ENCODE data around the gene BBS5.
A peak's percentile ranks its signal among the peaks of the same experiment; 100 is the strongest.

BBS5 gene

DNA sequence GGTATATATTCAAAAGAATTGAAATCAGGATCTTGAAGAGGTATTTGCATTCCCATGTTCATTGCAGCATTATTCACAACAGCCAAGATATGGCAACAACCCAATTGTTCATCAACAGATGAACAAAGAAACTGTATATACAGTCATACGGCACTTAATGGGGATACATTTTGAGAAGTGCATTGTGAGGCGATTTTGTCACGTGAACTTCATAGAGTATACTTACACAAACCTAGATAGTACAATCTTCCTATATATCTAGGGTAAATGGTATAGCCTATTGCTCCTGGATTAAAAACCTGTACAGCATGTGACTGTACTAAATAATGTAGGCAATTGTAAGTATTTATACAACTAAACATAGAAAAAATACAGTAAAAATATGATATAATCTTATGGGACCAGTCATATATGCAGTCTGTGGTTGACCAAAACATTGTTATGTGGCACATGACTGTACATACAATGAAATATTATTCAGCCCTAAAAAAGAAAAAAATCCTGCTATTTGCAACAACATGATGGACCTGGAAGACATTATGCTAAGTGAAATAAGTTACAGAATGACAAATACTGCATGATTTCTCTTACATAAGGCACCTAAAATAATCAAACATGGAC, 9.2 kb upstream of the BBS5 start:
- Mint-ChIP-seq H3K9me3 (no peaks in the 10 kb centered on the region), H3K4me1 (no peaks in the 10 kb centered on the region), H3K27me3 (no peaks in the 10 kb centered on the region), H3K4me3 (no peak overlapping the region), H3K36me3 (ENCODE audit: low read depth) (no peaks in the 10 kb centered on the region), H3K27ac (no peak overlapping the region)
- DNase-seq, result no peak
- no peak for ATAC-seq

DNA sequence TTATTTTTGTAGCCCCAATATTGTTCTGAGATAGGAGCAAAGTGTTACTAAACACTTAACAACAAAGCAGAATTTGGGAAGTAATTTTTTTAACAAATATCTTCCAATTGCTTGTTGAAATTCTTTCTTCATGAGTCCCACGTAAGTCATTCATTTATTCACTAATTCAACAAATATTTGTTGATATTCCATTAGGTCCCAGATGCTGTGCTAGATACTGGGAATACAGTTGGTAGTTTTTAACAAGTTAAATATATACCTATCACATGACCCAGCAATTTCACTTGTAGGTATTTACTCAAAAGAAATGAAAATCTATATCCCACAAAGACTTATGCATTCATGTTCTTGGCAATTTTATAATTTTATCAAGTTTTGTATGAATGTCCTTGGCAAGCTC, 7.0 kb upstream of the BBS5 start:
- Mint-ChIP-seq H3K27me3 (no peaks in the 10 kb centered on the region), H3K4me1 (no peaks in the 10 kb centered on the region), H3K27ac (no peak overlapping the region), H3K4me3 (no peak overlapping the region), H3K36me3 (ENCODE audit: low read depth) (no peaks in the 10 kb centered on the region), H3K9me3 (no peaks in the 10 kb centered on the region)
- ATAC-seq (no peak), DNase-seq (no peak)

- Mint-ChIP-seq H3K4me3 (no peak overlapping the region), H3K27ac (no peak overlapping the region), H3K27me3 (no peaks in the 10 kb centered on the region), H3K4me1 (peaks cover 18% of the 10 kb centered on the region), H3K36me3 (ENCODE audit: low read depth) (no peaks in the 10 kb centered on the region), H3K9me3 (no peaks in the 10 kb centered on the region)
- ATAC-seq (peak; percentile 37), DNase-seq (no peak)
Observed at GRCh38 chr2:169476459-169476858, 2.8 kb upstream of the BBS5 start.

DNA sequence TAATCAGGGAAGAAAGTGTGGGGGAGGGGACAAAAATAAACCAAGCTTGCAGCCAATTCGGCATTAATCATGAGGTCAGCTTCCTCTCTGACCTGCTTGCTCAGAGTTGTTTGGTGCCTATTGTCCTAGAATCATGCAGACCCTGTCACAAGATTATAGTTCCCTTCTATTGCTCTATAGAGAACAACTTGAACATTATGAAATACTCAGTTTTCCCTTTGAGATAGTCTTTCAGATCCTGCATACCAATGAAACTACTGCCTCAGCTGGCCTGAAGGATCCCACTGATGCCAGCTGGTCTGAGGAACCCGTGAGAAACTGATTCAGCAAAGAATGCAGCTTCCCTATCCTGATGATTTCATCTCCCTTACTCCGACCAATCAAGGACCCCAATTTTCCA, 955 bp upstream of the BBS5 start:
- H3K4me1 Mint-ChIP-seq, result peaks cover 18% of the 10 kb centered on the region
- H3K9me3 Mint-ChIP-seq, result no peaks in the 10 kb centered on the region
- H3K4me3 Mint-ChIP-seq, result peak overlapping the region; percentile 51
- H3K27ac Mint-ChIP-seq, result no peak overlapping the region
- ATAC-seq (no peak), DNase-seq (no peak)
- H3K36me3 Mint-ChIP-seq (ENCODE audit: low read depth), result no peaks in the 10 kb centered on the region
- H3K27me3 Mint-ChIP-seq, result no peaks in the 10 kb centered on the region

DNA sequence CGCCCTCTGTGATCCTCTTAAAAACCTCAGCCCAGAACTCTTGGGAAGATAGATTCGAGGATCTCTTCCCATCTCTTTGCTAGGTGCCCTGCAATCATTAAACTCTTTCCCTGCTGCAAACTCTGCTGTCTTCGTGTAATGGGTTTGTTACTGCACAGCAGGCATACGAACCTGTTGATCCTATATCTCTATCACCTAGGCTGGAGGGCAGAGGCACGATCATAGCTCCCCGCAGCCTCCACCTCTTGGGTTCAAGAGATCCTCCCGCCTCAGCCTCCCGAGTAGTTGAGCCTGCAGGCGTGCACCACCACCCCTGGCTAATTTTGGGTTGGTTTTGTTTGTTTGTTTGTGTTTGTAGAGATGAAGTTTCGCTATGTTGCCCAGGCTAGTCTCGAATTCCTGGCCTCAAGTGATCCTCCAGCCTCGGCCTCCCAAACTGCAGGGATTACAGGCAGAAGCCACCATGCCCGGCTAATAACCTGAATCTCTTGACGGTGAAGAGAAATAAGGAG, 493 bp upstream of the BBS5 start:
- Mint-ChIP-seq H3K4me1 (peaks cover 18% of the 10 kb centered on the region), H3K9me3 (no peaks in the 10 kb centered on the region), H3K27me3 (no peaks in the 10 kb centered on the region), H3K4me3 (peak overlapping the region; percentile 88), H3K36me3 (ENCODE audit: low read depth) (no peaks in the 10 kb centered on the region), H3K27ac (no peak overlapping the region)
- no peak for DNase-seq
- no peak for ATAC-seq

DNA sequence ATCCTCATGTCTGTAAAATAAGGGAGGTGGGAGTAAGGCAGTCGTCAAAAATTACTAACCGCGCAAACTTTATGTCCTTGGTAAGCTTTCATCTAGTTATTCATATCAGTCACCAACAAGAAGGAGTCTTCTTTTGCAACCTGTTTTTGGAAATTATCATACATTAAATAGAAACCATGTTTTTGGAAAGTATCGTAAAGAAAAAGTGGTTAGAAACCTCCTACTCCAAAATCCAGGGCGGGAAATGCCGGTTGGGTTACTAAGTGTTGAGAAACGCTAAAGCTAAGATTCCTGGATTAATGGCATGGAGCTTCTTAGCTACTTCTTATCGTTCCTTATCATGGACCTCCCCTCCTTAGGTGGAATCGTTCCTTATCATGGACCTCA, 778 bp downstream of the BBS5 start:
- Mint-ChIP-seq H3K27me3 (no peaks in the 10 kb centered on the region), H3K36me3 (ENCODE audit: low read depth) (no peaks in the 10 kb centered on the region), H3K9me3 (no peaks in the 10 kb centered on the region), H3K27ac (no peak overlapping the region), H3K4me3 (peak overlapping the region; percentile 88), H3K4me1 (peaks cover 18% of the 10 kb centered on the region)
- DNase-seq, result no peak
- no peak for ATAC-seq

GRCh38 chr2:169485650-169486138, 6.4 kb downstream of the BBS5 start:
- no peaks in the 10 kb centered on the region for H3K9me3 Mint-ChIP-seq
- H3K27me3 Mint-ChIP-seq, result no peaks in the 10 kb centered on the region
- no peaks in the 10 kb centered on the region for H3K4me1 Mint-ChIP-seq
- no peak overlapping the region for H3K27ac Mint-ChIP-seq
- H3K4me3 Mint-ChIP-seq, result no peak overlapping the region
- peaks cover 5% of the 10 kb centered on the region for H3K36me3 Mint-ChIP-seq (ENCODE audit: low read depth)
- ATAC-seq (no peak), DNase-seq (no peak)

GRCh38 chr2:169486487-169486886, 7.2 kb downstream of the BBS5 start:
- Mint-ChIP-seq H3K4me3 (no peak overlapping the region), H3K4me1 (no peaks in the 10 kb centered on the region), H3K36me3 (ENCODE audit: low read depth) (peaks cover 6% of the 10 kb centered on the region), H3K27ac (no peak overlapping the region), H3K9me3 (no peaks in the 10 kb centered on the region), H3K27me3 (no peaks in the 10 kb centered on the region)
- no peak for ATAC-seq
- no peak for DNase-seq

- no peaks in the 10 kb centered on the region for H3K27me3 Mint-ChIP-seq
- H3K4me3 Mint-ChIP-seq, result no peak overlapping the region
- H3K9me3 Mint-ChIP-seq, result no peaks in the 10 kb centered on the region
- H3K36me3 Mint-ChIP-seq (ENCODE audit: low read depth), result peaks cover 4% of the 10 kb centered on the region
- ATAC-seq, result no peak
- H3K27ac Mint-ChIP-seq, result no peak overlapping the region
- DNase-seq, result no peak
- H3K4me1 Mint-ChIP-seq, result no peaks in the 10 kb centered on the region
Observed at GRCh38 chr2:169490834-169491233, 11.5 kb downstream of the BBS5 start.

GRCh38 chr2:169491378-169491777, 12.1 kb downstream of the BBS5 start:
- ATAC-seq (no peak), DNase-seq (no peak)
- Mint-ChIP-seq H3K4me1 (no peaks in the 10 kb centered on the region), H3K27ac (no peak overlapping the region), H3K36me3 (ENCODE audit: low read depth) (peaks cover 4% of the 10 kb centered on the region), H3K4me3 (no peak overlapping the region), H3K9me3 (no peaks in the 10 kb centered on the region), H3K27me3 (no peaks in the 10 kb centered on the region)

GRCh38 chr2:169493360-169493759, 14.1 kb downstream of the BBS5 start:
- Mint-ChIP-seq H3K27ac (no peak overlapping the region), H3K36me3 (ENCODE audit: low read depth) (peaks cover 4% of the 10 kb centered on the region), H3K4me3 (no peak overlapping the region), H3K27me3 (no peaks in the 10 kb centered on the region), H3K9me3 (no peaks in the 10 kb centered on the region), H3K4me1 (no peaks in the 10 kb centered on the region)
- ATAC-seq, result no peak
- DNase-seq, result no peak

GRCh38 chr2:169495310-169495928, 16.1 kb downstream of the BBS5 start:
- no peaks in the 10 kb centered on the region for H3K9me3 Mint-ChIP-seq
- DNase-seq (no peak), ATAC-seq (no peak)
- no peaks in the 10 kb centered on the region for H3K27me3 Mint-ChIP-seq
- peaks cover 3% of the 10 kb centered on the region for H3K36me3 Mint-ChIP-seq (ENCODE audit: low read depth)
- H3K27ac Mint-ChIP-seq, result no peak overlapping the region
- no peak overlapping the region for H3K4me3 Mint-ChIP-seq
- no peaks in the 10 kb centered on the region for H3K4me1 Mint-ChIP-seq

GRCh38 chr2:169504651-169505050, 25.4 kb downstream of the BBS5 start:
- H3K9me3 Mint-ChIP-seq, result no peaks in the 10 kb centered on the region
- ATAC-seq (no peak), DNase-seq (no peak)
- no peak overlapping the region for H3K4me3 Mint-ChIP-seq
- no peaks in the 10 kb centered on the region for H3K27me3 Mint-ChIP-seq
- H3K27ac Mint-ChIP-seq, result no peak overlapping the region
- H3K4me1 Mint-ChIP-seq, result peaks cover 8% of the 10 kb centered on the region
- peaks cover 6% of the 10 kb centered on the region for H3K36me3 Mint-ChIP-seq (ENCODE audit: low read depth)

DNA sequence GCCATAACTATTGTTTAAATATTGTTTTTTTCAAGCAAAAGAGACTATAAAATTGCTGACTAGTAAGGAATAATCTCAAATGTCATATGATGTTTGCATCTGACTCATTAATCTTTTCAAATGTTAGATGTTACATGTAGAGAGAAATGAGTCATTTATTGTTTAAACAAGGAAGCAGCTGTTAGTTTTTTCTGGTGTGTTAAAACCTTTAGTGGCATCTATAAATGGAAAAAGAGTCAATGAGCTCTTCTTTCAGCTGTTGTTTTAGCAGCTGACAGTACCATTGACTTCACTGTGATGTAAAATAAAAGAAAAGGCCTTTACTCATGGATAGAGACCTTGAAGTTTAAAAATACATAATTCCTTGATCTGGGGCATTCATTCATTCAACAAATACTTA, 28.4 kb downstream of the BBS5 start:
- peaks cover 6% of the 10 kb centered on the region for H3K36me3 Mint-ChIP-seq (ENCODE audit: low read depth)
- ATAC-seq (peak; percentile 15), DNase-seq (no peak)
- peak overlapping the region; percentile 14 for H3K27ac Mint-ChIP-seq
- H3K4me1 Mint-ChIP-seq, result peaks cover 8% of the 10 kb centered on the region
- H3K9me3 Mint-ChIP-seq, result no peaks in the 10 kb centered on the region
- H3K27me3 Mint-ChIP-seq, result no peaks in the 10 kb centered on the region
- H3K4me3 Mint-ChIP-seq, result no peak overlapping the region

DNA sequence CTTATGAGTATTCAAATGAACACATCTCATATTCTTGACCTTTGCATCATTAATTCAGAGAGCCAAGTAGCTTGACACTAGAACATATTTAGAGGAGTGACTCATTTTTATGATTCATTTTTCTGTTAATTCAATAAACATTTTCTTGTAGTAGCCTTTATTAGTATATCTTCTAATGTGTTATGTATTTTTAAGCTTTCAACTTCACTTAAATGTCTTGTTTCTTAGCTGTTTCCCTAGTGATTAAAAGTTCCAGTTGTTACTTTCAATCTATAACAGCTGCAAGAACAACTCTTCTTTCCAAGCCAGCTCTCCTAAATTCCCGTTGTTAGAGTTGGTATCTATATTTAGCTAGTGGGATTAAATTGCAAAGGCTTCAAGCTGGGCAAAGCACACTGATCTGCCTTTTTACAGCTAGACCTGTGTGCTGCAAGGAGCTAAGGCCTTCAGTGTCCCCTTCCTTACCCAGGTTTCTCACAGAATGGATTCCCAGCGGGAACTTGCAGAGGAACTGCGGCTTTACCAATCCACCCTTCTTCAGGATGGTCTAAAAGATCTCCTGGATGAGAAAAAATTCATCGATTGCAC, 30.1 kb downstream of the BBS5 start, which contains the start of gene KLHL41:
TSS of gene KLHL41 (plus strand) at position 405 of the 588 bp plus-strand sequence. CDS start at position 482, 77 bp downstream.
- Mint-ChIP-seq H3K27ac (no peak within 1 kb of the TSS), H3K27me3 (no peaks in the 10 kb centered on the region), H3K4me3 (no peak within 1 kb of the TSS), H3K9me3 (no peaks in the 10 kb centered on the region), H3K4me1 (peaks cover 8% of the 10 kb centered on the region), H3K36me3 (ENCODE audit: low read depth) (peaks cover under 1% of the 10 kb centered on the region)
- ATAC-seq (no peak), DNase-seq (no peak)
